Thyroid gland (tissue), 4 donors: ENCODE data around the gene PEX7.
"Not testable (repeated sequence)": the region's sequence is repeated elsewhere in the genome, so short reads cannot be mapped to it uniquely, and the experiment has no call there.

Experiments used
- CTCF ChIP-seq, 6 experiments: fragments of 200-600 bp in 3 of 6; fragments of 450-650 bp in 3 of 6; sonication (generic) in 3 of 6; IDR thresholded peaks; one replicate each; pipeline ENCODE4 v1.5.1; 2016 to 2019; ENCODE audit warnings: antibody characterized with exemption in 6 of 6, mild to moderate bottlenecking in 2 of 6, inconsistent platforms in 1 of 6, moderate library complexity in 1 of 6
- POLR2A ChIP-seq, 2 donors: fragments of 450-650 bp; IDR thresholded peaks; one replicate each; pipeline ENCODE4 v1.6.1; 2017; ENCODE audit warnings: antibody characterized with exemption in 2 of 2, mild to moderate bottlenecking in 2 of 2, moderate library complexity in 1 of 2

GRCh38 chr6:136949957-136950356, 127.6 kb downstream of the PEX7 start:
- not testable (repeated sequence) for TF ChIP-seq CTCF, POLR2A (IDR thresholded peaks at IDR 0.05)
